A673 (cell line): ENCODE results near the gene SPRED3. TPM values are rescaled to one million over a fixed set of nuclear protein-coding genes. Genes with fewer than 3 reads are reported as not detected.

Experiments used
- BruUV-seq: library from RNA; stranded (reverse); fragments of 400-500 nt; replicated peaks from 2 replicates; lab custom pipeline; 2021; lab: Mats Ljungman, UMichigan
- CTCF ChIA-PET: fragments of 300-600 bp; sonication (Branson Sonifier 250); formaldehyde crosslinking; loops from one replicate; lab custom pipeline; 2022; ENCODE audit warnings: antibody characterized with exemption; lab: Charles Lee
- POLR2A ChIA-PET: fragments of 300-600 bp; sonication (Branson Sonifier 250); formaldehyde crosslinking; loops from one replicate; lab custom pipeline; 2022; ENCODE audit warnings: antibody characterized with exemption; ENCODE audit not compliant: low non-redundant PET; lab: Charles Lee
- DNase-seq: peaks from one replicate; pipeline ENCODE4 v3.0.0-alpha.2; 2015; ENCODE audit warnings: low spot score
- H3K27ac ChIP-seq: fragments of 200-600 bp; sonication (generic); 2 replicates; pipeline ENCODE4 v1.5.1; 2016; ENCODE audit warnings: mixed run types, low read depth, mild to moderate bottlenecking, mixed read lengths, antibody characterized with exemption, low read length; ENCODE audit not compliant: poor library complexity, severe bottlenecking
- H3K27me3 ChIP-seq: fragments of 200-600 bp; sonication (generic); replicated peaks from 2 replicates; pipeline ENCODE4 v1.6.1; 2017; ENCODE audit warnings: mixed run types, low read depth, mild to moderate bottlenecking, mixed read lengths, antibody characterized with exemption, low read length; ENCODE audit not compliant: insufficient read depth, poor library complexity
- H3K36me3 ChIP-seq: fragments of 200-600 bp; sonication (generic); 2 replicates; pipeline ENCODE4 v1.6.1; 2016; ENCODE audit warnings: mixed run types, mild to moderate bottlenecking, mixed read lengths, antibody characterized with exemption, low read length; ENCODE audit not compliant: insufficient read depth, poor library complexity, severe bottlenecking
- H3K4me1 ChIP-seq: fragments of 200-600 bp; sonication (generic); 2 replicates; pipeline ENCODE4 v1.6.1; 2017; ENCODE audit warnings: mixed run types, mild to moderate bottlenecking, mixed read lengths, antibody characterized with exemption, low read length; ENCODE audit not compliant: insufficient read depth, poor library complexity, severe bottlenecking
- H3K4me3 ChIP-seq: fragments of 200-600 bp; sonication (generic); 2 replicates; pipeline ENCODE4 v1.5.1; 2016; ENCODE audit warnings: low read depth, mixed run types, mild to moderate bottlenecking, mixed read lengths, low read length; ENCODE audit not compliant: poor library complexity, severe bottlenecking
- H3K9me3 ChIP-seq: fragments of 200-600 bp; sonication (generic); 2 replicates; pipeline ENCODE4 v1.6.1; 2016; ENCODE audit warnings: mixed run types, low read depth, mild to moderate bottlenecking, mixed read lengths, antibody characterized with exemption, low read length; ENCODE audit not compliant: poor library complexity, severe bottlenecking
- CTCF ChIP-seq: fragments of 300-800, 200-600 bp; sonication (generic); conservative IDR thresholded peaks from 2 replicates; pipeline ENCODE4 v1.5.1; 2017; ENCODE audit warnings: low read depth, mild to moderate bottlenecking, antibody characterized with exemption, low read length, moderate library complexity, mixed read lengths
- EZH2 ChIP-seq: fragments of 200-600 bp; sonication (generic); IDR thresholded peaks from 2 replicates; pipeline ENCODE4 v1.6.1; 2017; ENCODE audit warnings: borderline replicate concordance, low read depth, mild to moderate bottlenecking, mixed read lengths, antibody characterized with exemption, low read length; ENCODE audit not compliant: poor library complexity, severe bottlenecking
- intact Hi-C: fragments of 100-400 bp; cut with micrococcal nuclease; formaldehyde crosslinking; loops from one replicate; pipeline ENCODE4 v1.10.0; 2022; ENCODE audit not compliant: unreplicated experiment
- total RNA-seq: library from RNA; stranded (reverse); gene quantifications from 2 replicates; pipeline ENCODE4 v1.2.3, GENCODE V29; 2021

The SPRED3 gene
- total RNA-seq, 1 experiment from 2014 or later, result 6.2 TPM

DNA sequence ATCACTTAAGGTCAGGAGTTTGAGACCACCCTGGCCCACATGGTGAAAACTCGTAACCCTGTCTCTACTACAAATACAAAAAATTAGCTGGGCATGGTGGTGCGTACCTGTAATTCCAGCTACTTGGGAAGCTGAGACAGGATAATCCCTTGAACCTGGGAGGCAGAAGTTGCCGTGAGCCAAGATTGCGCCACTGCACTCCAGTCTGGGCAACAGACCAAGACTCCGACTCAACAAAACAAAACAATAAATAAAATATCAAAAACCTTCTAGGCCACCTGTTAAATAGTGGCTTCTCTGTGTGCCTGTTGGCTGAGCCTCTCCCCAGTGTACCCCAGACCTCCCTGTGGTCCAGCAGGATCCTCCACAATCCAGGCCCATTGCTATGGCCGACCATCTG is 17.4 kb upstream of the SPRED3 start:
- Histone ChIP-seq H3K4me1 (peaks cover 6% of the 10 kb centered on the region), H3K27ac (no peak overlapping the region), H3K9me3 (no peaks in the 10 kb centered on the region), H3K4me3 (no peak overlapping the region), H3K27me3 (no peaks in the 10 kb centered on the region), H3K36me3 (no peaks in the 10 kb centered on the region)
- intact Hi-C loops, result loop anchor here (5.0 kb wide), 1 partner anchor 34 kb away; the partner anchor contains the start of gene CATSPERG
- BruUV-seq, result no TSS peak
- DNase-seq, result no peak
- TF ChIP-seq CTCF (no peak), EZH2 (no peak)
- ChIA-PET CTCF (no interaction called here), POLR2A (no interaction called here)

DNA sequence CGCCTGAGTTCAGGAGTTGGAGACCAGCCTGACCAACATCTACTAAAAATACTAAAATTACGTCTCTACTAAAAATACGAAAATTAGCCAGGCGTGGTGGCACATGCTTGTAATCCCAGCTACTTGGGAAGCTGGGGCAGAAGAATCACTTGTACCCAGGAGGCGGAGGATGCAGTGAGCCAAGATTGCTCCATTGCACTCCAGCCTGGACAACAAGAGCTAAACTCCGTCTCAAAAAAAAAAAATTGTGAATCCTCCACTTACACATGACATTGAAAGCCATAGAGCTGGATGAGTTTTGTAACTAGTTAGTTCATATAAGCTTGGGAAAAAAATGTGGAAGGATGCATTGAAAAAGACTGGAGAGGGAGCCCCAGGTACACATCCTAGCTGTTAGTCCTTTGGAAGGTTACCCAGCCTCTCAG is 14.6 kb upstream of the SPRED3 start:
- Histone ChIP-seq H3K36me3 (peaks cover 17% of the 10 kb centered on the region), H3K4me3 (peak overlapping the region; percentile 83), H3K4me1 (peaks cover 10% of the 10 kb centered on the region), H3K27ac (peak overlapping the region; percentile 94), H3K9me3 (no peaks in the 10 kb centered on the region), H3K27me3 (no peaks in the 10 kb centered on the region)
- BruUV-seq, result no TSS peak
- ChIA-PET POLR2A (no interaction called here), CTCF (interaction anchor here (0.7 to 1.0 kb wide), 3 partner anchors 14 to 471 kb away, joined by 3 to 6 read pairs (median 6); partner anchors contain the start of genes FAM98C and GGN)
- no peak for TF ChIP-seq EZH2
- no peak for TF ChIP-seq CTCF
- DNase-seq, result no peak
- intact Hi-C loops, result loop anchor here (5.0 kb wide), 1 partner anchor 37 kb away; the partner anchor contains the start of gene CATSPERG

- ChIA-PET CTCF (interaction anchor here (0.7 to 1.0 kb wide), 3 partner anchors 13 to 472 kb away, joined by 3 to 6 read pairs (median 6); partner anchors contain the start of genes FAM98C and GGN), POLR2A (no interaction called here)
- intact Hi-C loops, result loop anchor here (5.0 kb wide), 1 partner anchor 37 kb away; the partner anchor contains the start of gene CATSPERG
- Histone ChIP-seq H3K27me3 (no peaks in the 10 kb centered on the region), H3K4me1 (peaks cover 10% of the 10 kb centered on the region), H3K27ac (peak within 1 kb of the TSS; percentile 94), H3K36me3 (peaks cover 23% of the 10 kb centered on the region), H3K9me3 (no peaks in the 10 kb centered on the region), H3K4me3 (peak within 1 kb of the TSS; percentile 83)
- TF ChIP-seq EZH2, result no peak
- TF ChIP-seq CTCF, result no peak; the same call in 1 of the 2 replicates
- BruUV-seq, result no TSS peak
- peak; percentile 98 for DNase-seq
These were observed 14.0 kb upstream of the SPRED3 start, which contains the start of gene PSMD8 for GRCh38 chr19:38374332-38375097. Gene PSMD8, plus strand, starts transcription at chr19:38374571. Its CDS starts 31 bp downstream, at chr19:38374602.
